ENCODE data around the gene BLTP3B. TPM values are rescaled to one million over a fixed set of nuclear protein-coding genes. Genes with fewer than 3 reads are reported as not detected.
"Not testable (repeated sequence)": the region's sequence is repeated elsewhere in the genome, so short reads cannot be mapped to it uniquely, and the experiment has no call there.

Gene BLTP3B, protein sequence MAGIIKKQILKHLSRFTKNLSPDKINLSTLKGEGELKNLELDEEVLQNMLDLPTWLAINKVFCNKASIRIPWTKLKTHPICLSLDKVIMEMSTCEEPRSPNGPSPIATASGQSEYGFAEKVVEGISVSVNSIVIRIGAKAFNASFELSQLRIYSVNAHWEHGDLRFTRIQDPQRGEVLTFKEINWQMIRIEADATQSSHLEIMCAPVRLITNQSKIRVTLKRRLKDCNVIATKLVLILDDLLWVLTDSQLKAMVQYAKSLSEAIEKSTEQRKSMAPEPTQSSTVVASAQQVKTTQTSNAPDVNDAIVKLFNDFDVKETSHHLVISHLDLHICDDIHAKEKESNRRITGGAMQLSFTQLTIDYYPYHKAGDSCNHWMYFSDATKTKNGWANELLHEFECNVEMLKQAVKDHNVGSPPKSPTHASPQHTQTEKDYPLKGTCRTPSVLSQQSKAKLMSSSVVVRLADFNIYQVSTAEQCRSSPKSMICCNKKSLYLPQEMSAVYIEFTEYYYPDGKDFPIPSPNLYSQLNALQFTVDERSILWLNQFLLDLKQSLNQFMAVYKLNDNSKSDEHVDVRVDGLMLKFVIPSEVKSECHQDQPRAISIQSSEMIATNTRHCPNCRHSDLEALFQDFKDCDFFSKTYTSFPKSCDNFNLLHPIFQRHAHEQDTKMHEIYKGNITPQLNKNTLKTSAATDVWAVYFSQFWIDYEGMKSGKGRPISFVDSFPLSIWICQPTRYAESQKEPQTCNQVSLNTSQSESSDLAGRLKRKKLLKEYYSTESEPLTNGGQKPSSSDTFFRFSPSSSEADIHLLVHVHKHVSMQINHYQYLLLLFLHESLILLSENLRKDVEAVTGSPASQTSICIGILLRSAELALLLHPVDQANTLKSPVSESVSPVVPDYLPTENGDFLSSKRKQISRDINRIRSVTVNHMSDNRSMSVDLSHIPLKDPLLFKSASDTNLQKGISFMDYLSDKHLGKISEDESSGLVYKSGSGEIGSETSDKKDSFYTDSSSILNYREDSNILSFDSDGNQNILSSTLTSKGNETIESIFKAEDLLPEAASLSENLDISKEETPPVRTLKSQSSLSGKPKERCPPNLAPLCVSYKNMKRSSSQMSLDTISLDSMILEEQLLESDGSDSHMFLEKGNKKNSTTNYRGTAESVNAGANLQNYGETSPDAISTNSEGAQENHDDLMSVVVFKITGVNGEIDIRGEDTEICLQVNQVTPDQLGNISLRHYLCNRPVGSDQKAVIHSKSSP (N-terminal part only)
- 11.0 and 11.6 TPM in 2 replicates for total RNA-seq

DNA sequence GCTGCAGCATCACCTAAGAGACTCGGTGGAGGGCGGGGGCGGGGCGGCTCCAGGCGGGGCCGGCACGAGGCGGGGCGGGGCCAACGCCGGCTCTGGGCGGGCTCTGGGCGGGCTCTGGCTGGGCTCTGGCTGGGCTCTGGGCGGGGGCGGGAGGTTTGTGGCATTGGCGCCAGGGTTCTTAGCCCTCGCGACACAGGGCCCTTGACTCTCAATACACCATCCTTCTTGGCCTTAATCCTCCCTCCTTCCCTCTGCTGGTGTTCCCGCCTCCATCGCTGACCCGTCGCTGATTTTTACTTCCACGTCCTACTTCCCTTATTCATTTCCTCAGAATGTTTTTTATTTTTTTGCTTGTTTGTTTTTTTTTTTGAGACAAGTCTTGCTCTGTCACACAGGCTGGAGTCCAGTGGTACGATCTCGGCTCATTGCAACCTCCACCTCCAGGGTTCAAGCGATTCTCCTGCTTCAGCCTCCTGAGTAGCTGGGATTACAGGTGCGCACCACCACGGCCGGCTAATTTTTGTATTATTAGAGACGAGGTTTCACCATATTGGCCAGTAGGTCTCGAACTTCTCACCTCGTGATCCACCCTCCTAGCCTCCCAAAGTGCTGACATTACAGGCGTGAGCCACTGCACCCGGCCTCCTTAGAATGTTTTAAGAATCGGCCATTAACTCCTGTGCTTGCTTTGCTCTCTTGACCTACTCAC is at the start of gene BLTP3B:
BLTP3B (minus strand) TSS at position 24 of the 709 bp plus-strand sequence. CDS start 239 bp downstream, outside the sequence.
- peak within 1 kb of the TSS; percentile 100 for H3K4me3 ChIP-seq (ENCODE audit: low read depth, low read length)
- H3K27me3 ChIP-seq (ENCODE audit: control insufficient read depth, insufficient read depth, low read length) = no peaks in the 10 kb centered on the region
- DNase-seq (ENCODE audit: low read depth) = no peak
- no peaks in the 10 kb centered on the region for H3K36me3 ChIP-seq (ENCODE audit: control insufficient read depth, insufficient read depth, low read length)
- TF ChIP-seq, protein P1, sequence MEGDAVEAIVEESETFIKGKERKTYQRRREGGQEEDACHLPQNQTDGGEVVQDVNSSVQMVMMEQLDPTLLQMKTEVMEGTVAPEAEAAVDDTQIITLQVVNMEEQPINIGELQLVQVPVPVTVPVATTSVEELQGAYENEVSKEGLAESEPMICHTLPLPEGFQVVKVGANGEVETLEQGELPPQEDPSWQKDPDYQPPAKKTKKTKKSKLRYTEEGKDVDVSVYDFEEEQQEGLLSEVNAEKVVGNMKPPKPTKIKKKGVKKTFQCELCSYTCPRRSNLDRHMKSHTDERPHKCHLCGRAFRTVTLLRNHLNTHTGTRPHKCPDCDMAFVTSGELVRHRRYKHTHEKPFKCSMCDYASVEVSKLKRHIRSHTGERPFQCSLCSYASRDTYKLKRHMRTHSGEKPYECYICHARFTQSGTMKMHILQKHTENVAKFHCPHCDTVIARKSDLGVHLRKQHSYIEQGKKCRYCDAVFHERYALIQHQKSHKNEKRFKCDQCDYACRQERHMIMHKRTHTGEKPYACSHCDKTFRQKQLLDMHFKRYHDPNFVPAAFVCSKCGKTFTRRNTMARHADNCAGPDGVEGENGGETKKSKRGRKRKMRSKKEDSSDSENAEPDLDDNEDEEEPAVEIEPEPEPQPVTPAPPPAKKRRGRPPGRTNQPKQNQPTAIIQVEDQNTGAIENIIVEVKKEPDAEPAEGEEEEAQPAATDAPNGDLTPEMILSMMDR (IDR thresholded peaks at IDR 0.05; ENCODE audit: insufficient read depth, low read length, poor library complexity, severe bottlenecking) = no peak

DNA sequence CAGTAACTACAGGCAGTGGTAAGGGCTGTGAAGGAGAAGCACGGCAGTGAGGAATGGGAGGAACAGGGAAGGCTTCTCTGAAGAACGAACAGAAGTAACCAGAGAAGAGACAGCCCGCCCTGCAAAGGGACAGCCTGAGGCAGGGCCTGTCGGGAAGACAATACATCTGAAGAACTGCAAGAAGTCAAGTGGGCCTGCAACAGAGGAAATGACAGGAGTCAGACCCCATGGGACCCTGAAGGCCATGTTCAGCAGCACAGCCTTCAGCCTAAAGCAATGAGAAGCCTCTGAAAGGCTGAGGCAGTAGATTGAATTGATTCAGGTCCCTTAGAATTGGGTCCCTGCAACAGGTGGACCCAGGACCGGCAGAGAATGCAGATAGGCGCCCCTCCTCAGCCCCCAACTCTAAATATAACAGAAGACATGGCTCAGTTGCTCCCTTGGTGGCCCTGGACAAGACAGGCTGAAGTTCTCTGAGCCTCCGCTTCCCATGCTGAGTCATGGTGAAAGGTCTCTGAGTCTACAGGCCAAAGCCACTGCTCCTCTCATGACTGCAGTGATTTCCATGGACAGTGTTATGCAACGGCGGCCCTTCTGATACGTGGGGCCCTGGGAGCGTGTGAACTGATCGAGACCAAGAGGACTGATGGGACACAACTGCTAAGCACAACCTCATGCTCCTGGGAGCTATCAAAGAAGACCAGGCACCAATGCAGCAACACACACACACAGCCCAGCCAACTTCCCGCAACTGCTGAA is 47.1 kb upstream of the BLTP3B start:
- H3K4me3 ChIP-seq (ENCODE audit: low read depth, low read length) = no peak overlapping the region
- no peaks in the 10 kb centered on the region for H3K27me3 ChIP-seq (ENCODE audit: control insufficient read depth, insufficient read depth, low read length)
- no peak for DNase-seq (ENCODE audit: low read depth)
- no peaks in the 10 kb centered on the region for H3K36me3 ChIP-seq (ENCODE audit: control insufficient read depth, insufficient read depth, low read length)
- TF ChIP-seq, protein P1 (IDR thresholded peaks at IDR 0.05; ENCODE audit: insufficient read depth, low read length, poor library complexity, severe bottlenecking) = no peak

DNA sequence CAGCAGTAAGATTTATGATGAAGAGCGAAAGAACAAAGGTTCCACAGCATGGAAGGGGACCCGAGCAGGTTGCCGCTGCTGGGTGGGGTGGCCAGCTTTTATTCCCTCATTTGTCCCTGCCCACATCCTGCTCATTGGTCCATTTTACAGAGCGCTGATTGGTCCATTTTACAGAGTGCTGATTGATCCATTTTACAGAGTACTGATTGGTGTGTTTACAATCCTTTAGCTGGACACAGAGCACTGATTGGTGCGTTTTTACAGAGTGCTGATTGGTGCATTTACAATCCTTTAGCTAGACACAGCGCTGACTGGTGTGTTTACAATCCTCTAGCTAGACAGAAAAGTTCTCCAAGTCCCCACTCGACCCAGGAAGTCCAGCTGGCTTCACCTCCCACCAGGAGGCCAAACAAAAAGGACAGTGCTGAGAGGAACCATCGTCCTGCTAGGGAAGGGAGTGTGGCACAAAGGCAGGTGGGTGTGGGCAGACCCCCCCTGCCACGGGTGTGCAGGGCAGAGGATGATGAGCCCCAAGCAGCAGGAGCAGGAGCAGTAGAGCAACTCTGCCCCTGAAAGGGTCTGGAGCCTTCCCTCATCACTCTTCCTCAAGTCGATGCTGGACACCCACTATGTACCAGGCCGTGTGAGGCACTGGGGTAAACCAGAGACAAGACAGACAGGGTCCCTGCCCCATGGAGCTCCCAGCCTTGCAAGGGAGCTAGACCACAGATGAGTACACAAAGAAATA is 46.4 kb upstream of the BLTP3B start:
- H3K4me3 ChIP-seq (ENCODE audit: low read depth, low read length); DNase-seq (ENCODE audit: low read depth); H3K36me3 ChIP-seq (ENCODE audit: control insufficient read depth, insufficient read depth, low read length); H3K27me3 ChIP-seq (ENCODE audit: control insufficient read depth, insufficient read depth, low read length): not testable (repeated sequence)

DNA sequence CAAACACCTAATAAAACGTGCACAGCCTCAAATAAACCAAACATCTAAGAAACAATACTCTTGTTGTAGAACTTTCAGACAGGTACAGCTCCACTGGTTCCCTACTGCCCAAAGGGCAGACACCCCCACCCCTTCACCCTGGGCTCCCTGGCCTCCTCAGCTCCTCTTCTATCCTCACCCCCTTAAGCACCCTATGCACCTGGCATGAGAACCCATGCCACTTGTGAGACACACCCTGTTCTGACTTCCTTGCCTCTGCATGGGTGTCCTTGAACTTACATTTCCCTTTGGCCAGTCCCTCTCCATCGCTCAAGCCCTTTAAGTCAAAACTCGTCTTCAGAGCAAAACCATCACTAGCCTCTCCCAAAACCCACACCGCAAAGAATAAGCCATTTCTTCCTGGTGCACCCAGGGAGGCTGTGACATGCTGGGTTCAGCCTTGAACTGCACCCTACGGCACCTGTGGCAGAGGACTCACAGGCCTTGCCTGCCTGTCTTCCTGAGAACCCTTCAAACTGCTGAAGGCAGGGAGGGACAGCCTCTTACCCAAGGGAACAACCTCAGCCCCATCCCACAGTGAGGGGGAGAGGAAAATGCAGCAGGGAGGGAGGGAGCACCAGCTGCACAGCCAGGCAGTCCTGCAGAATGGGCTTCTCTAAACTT is 45.3 kb upstream of the BLTP3B start:
- Histone ChIP-seq H3K27me3 (ENCODE audit: control insufficient read depth, insufficient read depth, low read length) (no peaks in the 10 kb centered on the region), H3K4me3 (ENCODE audit: low read depth, low read length) (no peak overlapping the region), H3K36me3 (ENCODE audit: control insufficient read depth, insufficient read depth, low read length) (no peaks in the 10 kb centered on the region)
- TF ChIP-seq, protein P1 (IDR thresholded peaks at IDR 0.05; ENCODE audit: insufficient read depth, low read length, poor library complexity, severe bottlenecking) = no peak
- DNase-seq (ENCODE audit: low read depth) = no peak

DNA sequence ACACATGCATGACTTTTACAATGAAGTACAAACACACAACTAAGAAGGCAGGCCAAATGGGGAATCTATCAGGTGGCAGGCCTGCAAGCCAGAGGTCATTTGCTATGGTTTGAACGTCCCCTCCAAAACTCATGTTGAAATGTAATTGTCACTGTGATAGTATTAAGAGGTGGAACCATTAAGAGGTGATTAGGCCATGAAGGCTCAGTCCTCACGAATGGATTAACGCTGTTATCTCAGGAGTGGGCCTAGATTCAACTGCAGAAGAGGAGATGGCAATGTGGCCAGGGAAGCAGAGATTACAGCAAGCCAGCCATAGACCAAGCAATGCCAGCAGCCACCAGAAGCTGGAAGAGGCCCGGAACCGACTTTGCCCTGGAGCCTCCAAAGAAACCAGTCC is 44.4 kb upstream of the BLTP3B start:
- H3K4me3 ChIP-seq (ENCODE audit: low read depth, low read length) = no peak overlapping the region
- DNase-seq (ENCODE audit: low read depth) = no peak
- TF ChIP-seq, protein P1 (IDR thresholded peaks at IDR 0.05; ENCODE audit: insufficient read depth, low read length, poor library complexity, severe bottlenecking) = no peak

More for the DNA sequence above, 44.4 kb upstream of the BLTP3B start:
- no peaks in the 10 kb centered on the region for H3K27me3 ChIP-seq (ENCODE audit: control insufficient read depth, insufficient read depth, low read length)
- no peaks in the 10 kb centered on the region for H3K36me3 ChIP-seq (ENCODE audit: control insufficient read depth, insufficient read depth, low read length)

All from kidney epithelial cell (primary cell).